ENCODE data around the gene PATJ.
"Not testable (repeated sequence)": the region's sequence is repeated elsewhere in the genome, so short reads cannot be mapped to it uniquely, and the experiment has no call there.

Gene PATJ

DNA sequence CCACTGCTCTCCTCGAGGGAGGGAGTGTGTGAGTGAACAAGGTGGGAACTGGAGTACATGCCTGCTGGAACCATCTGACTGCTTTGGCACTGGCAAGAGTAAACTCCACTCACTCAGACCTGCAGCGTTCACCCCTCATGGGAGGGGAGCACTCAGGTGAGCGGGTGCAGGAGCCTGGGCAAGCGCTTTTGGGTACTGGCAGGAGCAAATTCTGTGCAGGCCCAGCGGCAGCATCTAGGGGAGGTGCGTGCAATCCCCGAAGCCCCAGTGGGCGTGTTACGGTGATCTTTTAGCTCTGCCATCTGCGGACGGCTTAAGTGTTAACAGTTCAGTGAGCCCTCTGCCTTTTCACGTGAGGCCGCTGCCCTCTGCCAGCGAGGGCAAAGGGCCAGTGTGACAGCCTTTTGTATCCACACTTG lies 127.4 kb downstream of the PATJ start:
- Mint-ChIP-seq H3K4me1 (ENCODE audit: low read depth) (no peaks in the 10 kb centered on the region), H3K27me3 (no peaks in the 10 kb centered on the region), H3K36me3 (ENCODE audit: low read depth) (no peaks in the 10 kb centered on the region), H3K27ac (no peak overlapping the region), H3K9me3 (peaks cover 16% of the 10 kb centered on the region), H3K4me3 (no peak overlapping the region)
- intact Hi-C loops (cut with micrococcal nuclease) = no loop called here

DNA sequence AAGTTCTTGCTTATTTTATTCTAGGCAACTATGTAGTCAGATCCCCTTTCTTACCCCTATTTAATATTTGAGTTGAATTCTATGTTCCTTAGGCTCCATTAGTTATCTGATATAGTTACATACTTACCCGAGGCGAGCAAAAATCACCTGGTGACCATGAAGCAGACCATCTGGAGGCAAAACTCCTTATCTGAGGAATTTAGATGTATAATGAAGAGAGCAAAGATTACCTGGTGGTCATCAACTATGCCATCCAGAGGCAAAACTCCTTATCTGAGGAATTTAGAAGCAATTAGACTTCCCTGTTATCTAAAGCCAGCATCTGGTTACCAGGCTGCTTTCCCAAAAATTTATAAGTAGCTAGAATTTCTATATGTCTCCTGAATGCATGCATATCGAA lies 129.9 kb downstream of the PATJ start:
- intact Hi-C loops (cut with micrococcal nuclease) = no loop called here
- H3K27ac Mint-ChIP-seq = no peak overlapping the region
- H3K4me1 Mint-ChIP-seq (ENCODE audit: low read depth) = no peaks in the 10 kb centered on the region
- H3K36me3 Mint-ChIP-seq (ENCODE audit: low read depth) = no peaks in the 10 kb centered on the region
- no peak overlapping the region for H3K4me3 Mint-ChIP-seq
- peaks cover 16% of the 10 kb centered on the region for H3K9me3 Mint-ChIP-seq
- H3K27me3 Mint-ChIP-seq = no peaks in the 10 kb centered on the region

DNA sequence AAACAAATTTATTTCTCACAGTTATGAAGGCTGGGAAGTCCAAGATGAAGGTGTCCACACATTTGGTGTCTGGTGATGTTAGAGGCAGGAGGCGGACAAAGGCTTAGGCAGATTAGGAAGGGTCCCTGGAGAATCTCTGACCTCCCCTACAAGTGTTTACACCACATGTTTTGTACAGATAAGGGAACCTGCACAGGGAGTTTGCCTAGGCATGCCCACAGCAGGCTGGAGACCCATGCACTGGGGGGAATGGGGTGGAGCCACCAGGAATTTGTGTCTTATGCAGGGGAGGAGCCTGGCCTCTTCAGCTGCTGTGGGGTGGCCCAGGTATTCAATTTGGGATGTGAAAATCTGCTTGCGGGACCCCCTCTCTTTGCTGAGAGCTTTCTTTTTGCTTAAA lies 131.3 kb downstream of the PATJ start:
- peaks cover 16% of the 10 kb centered on the region for H3K9me3 Mint-ChIP-seq
- intact Hi-C loops (cut with micrococcal nuclease) = no loop called here
- H3K36me3 Mint-ChIP-seq (ENCODE audit: low read depth) = no peaks in the 10 kb centered on the region
- H3K27me3 Mint-ChIP-seq = no peaks in the 10 kb centered on the region
- no peaks in the 10 kb centered on the region for H3K4me1 Mint-ChIP-seq (ENCODE audit: low read depth)
- no peak overlapping the region for H3K27ac Mint-ChIP-seq
- H3K4me3 Mint-ChIP-seq = no peak overlapping the region

DNA sequence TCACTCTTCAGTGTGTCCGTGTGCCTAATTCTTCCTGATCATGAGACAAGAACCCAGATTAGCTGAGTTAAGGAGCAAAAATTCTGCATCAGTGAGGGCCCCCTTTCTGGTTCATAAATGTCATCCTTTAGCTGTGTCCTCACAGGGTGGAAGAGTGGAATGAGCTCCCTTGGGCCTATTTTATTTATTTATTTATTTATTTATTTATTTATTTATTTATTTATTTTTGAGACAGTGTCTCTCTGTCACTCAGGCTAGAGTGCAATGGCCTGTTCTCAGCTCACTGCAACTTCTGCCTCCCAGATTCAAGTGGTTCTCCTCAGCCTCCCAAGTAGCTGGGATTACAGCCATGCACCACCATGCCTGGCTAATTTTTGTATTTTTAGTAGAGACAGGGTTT lies 131.7 kb downstream of the PATJ start:
- no peaks in the 10 kb centered on the region for H3K4me1 Mint-ChIP-seq (ENCODE audit: low read depth)
- no peak overlapping the region for H3K27ac Mint-ChIP-seq
- H3K27me3 Mint-ChIP-seq = no peaks in the 10 kb centered on the region
- no peak overlapping the region for H3K4me3 Mint-ChIP-seq
- H3K36me3 Mint-ChIP-seq (ENCODE audit: low read depth) = no peaks in the 10 kb centered on the region
- H3K9me3 Mint-ChIP-seq = peaks cover 16% of the 10 kb centered on the region
- intact Hi-C loops (cut with micrococcal nuclease) = no loop called here

DNA sequence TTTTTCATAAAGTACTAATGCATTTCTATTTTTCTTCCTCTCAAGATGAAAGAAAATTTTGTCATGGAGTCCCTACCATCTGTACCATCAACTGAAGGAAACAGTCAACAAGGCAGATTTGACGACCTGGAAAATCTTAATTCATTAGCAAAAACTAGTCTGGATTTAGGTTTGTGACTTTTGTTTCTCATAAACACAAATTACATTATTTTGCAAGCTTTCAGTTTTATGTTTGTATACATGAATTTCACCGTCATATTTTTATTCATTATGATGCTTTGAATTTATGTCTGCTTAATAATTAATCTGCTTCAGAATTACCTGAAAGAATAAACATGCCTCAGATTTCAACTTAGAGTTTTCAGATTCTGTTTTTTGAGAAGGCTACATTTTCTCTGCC lies 132.9 kb downstream of the PATJ start:
- H3K27me3 Mint-ChIP-seq = no peaks in the 10 kb centered on the region
- no peaks in the 10 kb centered on the region for H3K36me3 Mint-ChIP-seq (ENCODE audit: low read depth)
- no peak overlapping the region for H3K27ac Mint-ChIP-seq
- no peaks in the 10 kb centered on the region for H3K4me1 Mint-ChIP-seq (ENCODE audit: low read depth)
- intact Hi-C loops (cut with micrococcal nuclease) = no loop called here
- no peak overlapping the region for H3K4me3 Mint-ChIP-seq
- peaks cover 8% of the 10 kb centered on the region for H3K9me3 Mint-ChIP-seq

DNA sequence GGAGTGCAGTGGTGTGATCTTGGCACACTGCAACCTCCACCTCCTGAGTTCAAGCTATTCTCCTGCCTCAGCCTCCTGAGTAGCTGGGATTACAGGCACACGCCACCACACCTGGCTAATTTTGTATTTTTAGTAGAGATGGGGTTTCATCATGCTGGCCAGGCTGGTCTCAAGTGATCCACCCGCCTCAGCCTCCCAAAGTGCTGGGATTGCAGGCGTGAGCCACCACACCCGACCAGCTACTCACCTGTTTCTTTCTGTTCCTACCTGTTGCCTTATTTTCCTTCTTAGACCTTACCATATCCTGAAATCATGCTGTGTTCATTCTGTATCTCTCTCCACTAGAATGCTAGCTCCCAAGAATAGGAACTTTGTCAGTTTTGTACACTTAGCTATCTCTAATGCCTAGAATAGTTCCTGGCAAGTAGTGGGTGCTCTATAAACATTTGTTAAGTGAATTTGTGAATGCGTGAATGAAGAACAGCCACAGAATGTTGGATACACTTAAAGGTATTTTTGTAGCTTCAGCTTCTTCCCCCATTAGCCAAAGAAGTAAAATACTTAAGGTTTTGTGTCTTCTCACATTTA lies 137.7 kb downstream of the PATJ start:
- H3K9me3 Mint-ChIP-seq; H3K4me1 Mint-ChIP-seq (ENCODE audit: low read depth); H3K36me3 Mint-ChIP-seq (ENCODE audit: low read depth); intact Hi-C loops (cut with micrococcal nuclease); H3K4me3 Mint-ChIP-seq; H3K27ac Mint-ChIP-seq; H3K27me3 Mint-ChIP-seq: not testable (repeated sequence)

DNA sequence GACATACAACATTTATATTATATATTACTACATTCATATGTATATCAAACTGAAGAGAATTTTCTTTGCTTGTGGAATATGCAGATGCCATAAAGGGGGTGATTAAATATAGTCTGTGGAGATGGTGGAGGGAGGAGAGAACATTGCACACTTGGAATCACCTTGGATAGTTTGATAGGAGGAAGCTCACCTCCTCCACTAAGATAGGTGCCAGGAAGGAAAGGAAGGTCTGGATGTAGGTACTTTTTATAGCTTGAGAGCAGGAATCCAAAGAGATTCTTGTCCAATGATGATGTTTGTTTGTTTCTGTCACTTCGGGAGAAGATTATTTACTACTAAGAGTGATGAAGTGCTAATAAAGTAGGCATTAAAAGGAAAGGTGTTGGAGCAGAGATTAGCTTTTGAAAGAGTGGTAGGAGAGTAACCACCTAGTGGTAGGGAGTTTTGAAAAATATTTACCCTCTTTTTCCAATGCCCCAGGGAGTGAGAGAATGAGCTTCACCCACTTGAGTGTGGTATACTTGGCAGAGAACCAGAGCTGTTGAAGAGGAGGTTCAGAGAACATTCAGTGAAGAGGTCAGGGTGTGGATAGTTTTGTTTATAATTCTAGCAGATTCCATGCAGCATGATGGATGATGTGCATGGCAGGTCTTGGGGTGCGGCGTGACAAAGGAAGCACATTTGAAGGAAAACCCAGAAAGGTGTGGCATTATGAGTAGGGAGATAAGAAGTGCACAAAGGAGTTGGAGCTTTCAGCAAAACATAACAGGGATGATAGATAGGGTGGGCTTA lies 145.0 kb downstream of the PATJ start:
- no peaks in the 10 kb centered on the region for H3K4me1 Mint-ChIP-seq (ENCODE audit: low read depth)
- H3K27ac Mint-ChIP-seq = no peak overlapping the region
- H3K36me3 Mint-ChIP-seq (ENCODE audit: low read depth) = no peaks in the 10 kb centered on the region
- H3K27me3 Mint-ChIP-seq = no peaks in the 10 kb centered on the region
- H3K9me3 Mint-ChIP-seq = no peaks in the 10 kb centered on the region
- intact Hi-C loops (cut with micrococcal nuclease) = no loop called here
- no peak overlapping the region for H3K4me3 Mint-ChIP-seq

DNA sequence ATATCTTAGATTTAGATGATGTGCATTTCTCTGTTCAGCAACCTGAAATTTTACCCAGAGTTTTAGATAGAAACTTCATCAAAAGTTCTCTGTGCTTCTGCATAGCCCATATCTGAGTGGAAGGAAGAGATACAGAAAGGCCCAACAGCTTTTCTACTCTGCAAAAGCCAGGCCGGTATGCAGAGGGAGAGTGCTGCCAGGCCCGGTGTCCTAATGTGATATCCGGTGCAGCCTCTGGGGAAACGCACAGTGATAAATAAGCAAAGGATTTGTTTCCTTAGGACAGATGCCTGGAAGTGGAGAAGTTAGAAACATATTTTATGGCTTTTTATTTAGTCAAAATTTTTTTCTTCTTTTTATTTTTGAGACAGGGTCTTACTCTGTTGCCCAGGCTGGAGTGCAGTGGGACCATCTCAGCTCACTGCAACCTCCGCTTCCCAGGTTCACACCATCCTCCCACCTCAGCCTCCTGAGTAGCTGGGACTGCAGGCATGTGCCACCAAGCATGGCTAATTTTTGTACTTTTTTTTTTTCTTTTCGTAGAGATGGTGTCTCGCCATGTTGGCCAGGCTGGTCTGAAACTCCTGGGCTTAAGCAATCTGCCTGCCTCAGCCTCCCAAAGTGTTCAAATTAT lies 145.8 kb downstream of the PATJ start:
- no peak overlapping the region for H3K27ac Mint-ChIP-seq
- H3K4me3 Mint-ChIP-seq = no peak overlapping the region
- H3K27me3 Mint-ChIP-seq = no peaks in the 10 kb centered on the region
- no peaks in the 10 kb centered on the region for H3K36me3 Mint-ChIP-seq (ENCODE audit: low read depth)
- intact Hi-C loops (cut with micrococcal nuclease) = no loop called here
- no peaks in the 10 kb centered on the region for H3K9me3 Mint-ChIP-seq
- no peaks in the 10 kb centered on the region for H3K4me1 Mint-ChIP-seq (ENCODE audit: low read depth)

DNA sequence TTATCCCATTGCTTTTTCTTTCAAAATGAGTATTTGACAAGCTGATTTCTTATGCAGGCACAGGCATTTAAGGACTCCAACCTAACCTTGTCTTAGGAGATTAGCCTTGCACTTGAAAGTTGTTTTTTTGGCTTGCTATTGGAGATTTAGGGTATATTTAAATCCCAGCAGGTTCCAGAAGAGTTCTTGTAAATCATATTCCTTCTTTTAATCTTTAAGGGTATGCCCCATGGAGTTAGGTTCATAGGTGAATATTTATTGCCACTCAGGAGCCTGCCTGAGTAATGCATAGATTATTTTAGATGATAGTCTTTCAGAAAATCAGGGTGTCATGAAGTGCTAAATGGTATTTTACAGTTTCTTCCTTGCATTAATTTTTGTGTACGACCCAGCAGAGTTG lies 146.5 kb downstream of the PATJ start:
- Mint-ChIP-seq H3K36me3 (ENCODE audit: low read depth) (no peaks in the 10 kb centered on the region), H3K27ac (no peak overlapping the region), H3K9me3 (no peaks in the 10 kb centered on the region), H3K4me3 (no peak overlapping the region), H3K4me1 (ENCODE audit: low read depth) (no peaks in the 10 kb centered on the region), H3K27me3 (no peaks in the 10 kb centered on the region)
- intact Hi-C loops (cut with micrococcal nuclease) = no loop called here

DNA sequence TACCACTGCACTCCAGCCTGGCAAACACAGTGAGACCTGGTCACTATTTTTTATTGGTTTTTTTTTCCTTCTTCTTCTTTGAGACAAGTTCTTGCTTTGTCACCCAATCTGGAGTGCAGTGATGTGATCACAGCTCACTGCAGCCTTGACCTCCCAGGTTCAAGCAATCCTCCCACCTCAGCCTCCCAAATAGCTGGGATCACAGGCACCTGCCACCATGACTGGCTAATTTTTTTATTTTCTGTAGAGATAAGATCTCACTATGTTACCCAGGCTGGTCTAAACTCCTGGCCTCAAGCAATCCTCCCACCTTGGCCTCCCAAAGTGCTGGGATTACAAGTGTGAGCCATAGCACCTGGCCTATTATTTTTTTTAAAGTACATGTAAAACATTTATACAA lies 148.2 kb downstream of the PATJ start:
- intact Hi-C loops (cut with micrococcal nuclease); H3K4me3 Mint-ChIP-seq; H3K27me3 Mint-ChIP-seq; H3K36me3 Mint-ChIP-seq (ENCODE audit: low read depth); H3K27ac Mint-ChIP-seq; H3K9me3 Mint-ChIP-seq; H3K4me1 Mint-ChIP-seq (ENCODE audit: low read depth): not testable (repeated sequence)

DNA sequence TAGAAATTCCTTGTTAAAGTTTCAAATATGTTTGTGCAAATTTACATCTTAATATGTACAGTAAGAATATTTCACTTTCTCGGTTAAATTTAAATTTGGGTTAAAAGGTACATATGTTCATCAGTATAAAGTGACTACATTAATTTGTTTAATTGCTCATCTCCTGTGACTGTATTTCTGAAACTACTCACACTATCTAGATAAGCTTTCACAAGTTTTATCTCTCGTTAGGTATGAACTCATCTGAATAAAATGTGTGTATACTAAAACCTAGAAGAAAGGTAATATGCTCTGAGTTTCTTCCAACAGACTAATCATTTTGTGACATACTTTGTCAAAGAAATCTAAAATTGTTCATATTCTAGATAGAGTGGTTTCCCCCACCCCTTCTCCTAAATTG lies 150.7 kb downstream of the PATJ start:
- H3K36me3 Mint-ChIP-seq (ENCODE audit: low read depth) = no peaks in the 10 kb centered on the region
- intact Hi-C loops (cut with micrococcal nuclease) = no loop called here

DNA sequence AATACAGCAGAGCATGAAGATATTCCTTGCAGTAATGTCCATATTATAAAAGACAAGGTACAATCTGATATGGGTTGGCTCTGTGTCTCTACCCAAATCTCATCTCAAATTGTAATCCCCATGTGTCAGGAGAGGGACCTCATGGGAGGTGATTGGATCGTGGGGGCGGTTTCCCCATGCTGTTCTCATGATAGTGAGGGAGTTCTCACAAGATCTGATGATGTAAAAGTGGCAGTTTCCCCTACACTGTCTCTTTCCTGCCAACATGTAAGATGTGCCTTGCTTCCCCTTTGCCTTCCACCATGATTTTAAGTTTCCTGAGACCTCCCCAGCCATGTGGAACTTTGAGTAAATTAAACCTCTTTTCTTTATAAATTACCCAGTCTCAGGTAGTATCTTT lies 152.0 kb downstream of the PATJ start:
- H3K27me3 Mint-ChIP-seq; H3K36me3 Mint-ChIP-seq (ENCODE audit: low read depth); H3K4me1 Mint-ChIP-seq (ENCODE audit: low read depth); H3K9me3 Mint-ChIP-seq; H3K27ac Mint-ChIP-seq; H3K4me3 Mint-ChIP-seq; intact Hi-C loops (cut with micrococcal nuclease): not testable (repeated sequence)

More for the DNA sequence above, 150.7 kb downstream of the PATJ start:
- H3K4me3 Mint-ChIP-seq = no peak overlapping the region
- no peaks in the 10 kb centered on the region for H3K4me1 Mint-ChIP-seq (ENCODE audit: low read depth)
- no peaks in the 10 kb centered on the region for H3K27me3 Mint-ChIP-seq
- H3K9me3 Mint-ChIP-seq = no peaks in the 10 kb centered on the region
- H3K27ac Mint-ChIP-seq = no peak overlapping the region

DNA sequence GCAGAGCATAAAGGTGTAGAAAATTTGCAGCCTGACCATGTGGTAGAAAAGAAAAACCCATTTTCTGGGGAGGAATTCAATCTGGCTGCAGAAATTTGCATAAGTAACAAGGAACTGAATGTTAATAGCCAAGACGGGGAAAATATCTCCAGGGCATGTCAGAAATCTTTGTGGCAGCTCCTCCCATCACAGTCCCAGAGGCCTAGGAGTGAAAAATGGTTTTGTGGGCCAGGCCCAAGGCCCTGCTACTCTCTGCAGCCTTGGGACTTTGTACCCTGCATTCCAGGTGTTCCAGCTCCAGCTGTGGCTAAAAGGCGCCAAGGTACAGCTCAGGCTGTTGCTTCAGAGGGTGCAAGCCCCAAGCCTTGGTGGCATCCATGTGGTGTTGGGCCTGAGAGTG lies 152.9 kb downstream of the PATJ start:
- H3K27ac Mint-ChIP-seq = no peak overlapping the region
- H3K36me3 Mint-ChIP-seq (ENCODE audit: low read depth) = no peaks in the 10 kb centered on the region
- no peaks in the 10 kb centered on the region for H3K4me1 Mint-ChIP-seq (ENCODE audit: low read depth)
- H3K4me3 Mint-ChIP-seq = no peak overlapping the region
- H3K9me3 Mint-ChIP-seq = no peaks in the 10 kb centered on the region
- no peaks in the 10 kb centered on the region for H3K27me3 Mint-ChIP-seq
- intact Hi-C loops (cut with micrococcal nuclease) = no loop called here

DNA sequence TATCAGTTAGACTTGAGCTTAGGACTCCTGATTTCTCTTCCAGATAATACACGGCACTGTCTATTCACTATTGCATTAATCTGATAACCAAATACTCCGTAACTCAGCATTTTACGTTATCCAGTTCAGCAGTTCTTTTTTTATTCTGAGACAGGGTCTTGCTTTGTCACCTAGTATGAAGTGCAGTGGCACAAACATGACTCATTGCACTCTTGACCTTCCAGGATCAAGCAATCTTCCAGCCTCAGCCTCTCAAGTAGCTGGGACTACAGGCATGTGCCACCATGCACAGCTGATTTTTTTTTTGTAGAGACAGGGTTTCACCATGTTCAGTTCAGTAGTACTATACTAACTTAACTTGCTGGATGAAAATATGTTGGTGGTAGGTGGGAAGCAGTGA lies 156.4 kb downstream of the PATJ start:
- H3K4me1 Mint-ChIP-seq (ENCODE audit: low read depth) = no peaks in the 10 kb centered on the region
- intact Hi-C loops (cut with micrococcal nuclease) = no loop called here
- H3K4me3 Mint-ChIP-seq = no peak overlapping the region
- H3K27me3 Mint-ChIP-seq = no peaks in the 10 kb centered on the region
- no peaks in the 10 kb centered on the region for H3K9me3 Mint-ChIP-seq
- no peak overlapping the region for H3K27ac Mint-ChIP-seq
- no peaks in the 10 kb centered on the region for H3K36me3 Mint-ChIP-seq (ENCODE audit: low read depth)

DNA sequence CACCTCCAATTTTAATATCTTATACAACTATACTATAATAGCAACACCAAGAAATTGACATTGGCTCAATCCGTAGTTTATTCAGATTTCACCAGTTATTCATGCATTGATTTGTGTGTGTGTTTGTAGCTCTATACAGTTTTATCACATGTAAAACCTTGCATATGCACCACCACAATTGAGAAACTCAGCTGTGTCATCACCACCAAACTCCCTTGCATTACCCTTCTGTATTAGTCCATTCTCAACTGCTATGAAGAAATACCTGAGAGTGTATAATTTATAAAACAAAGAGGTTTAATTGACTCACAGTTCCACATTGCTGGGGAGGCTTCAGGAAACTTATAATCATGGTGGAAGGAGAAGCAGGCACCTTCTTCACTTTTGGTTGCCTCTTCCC lies 162.1 kb downstream of the PATJ start:
- Mint-ChIP-seq H3K9me3 (peaks cover 12% of the 10 kb centered on the region), H3K36me3 (ENCODE audit: low read depth) (no peaks in the 10 kb centered on the region), H3K4me3 (no peak overlapping the region), H3K27me3 (no peaks in the 10 kb centered on the region), H3K4me1 (ENCODE audit: low read depth) (peaks cover 5% of the 10 kb centered on the region), H3K27ac (no peak overlapping the region)
- intact Hi-C loops (cut with micrococcal nuclease) = no loop called here
